Measurements from ENCODE around the gene DMP1. TPM values are rescaled to one million over a fixed set of nuclear protein-coding genes. Genes with fewer than 3 reads are reported as not detected.

DMP1 gene
- total and polyA plus RNA-seq, 8 donors = 0.07 to 0.09 (median 0.07) TPM; not detected in 5

DNA sequence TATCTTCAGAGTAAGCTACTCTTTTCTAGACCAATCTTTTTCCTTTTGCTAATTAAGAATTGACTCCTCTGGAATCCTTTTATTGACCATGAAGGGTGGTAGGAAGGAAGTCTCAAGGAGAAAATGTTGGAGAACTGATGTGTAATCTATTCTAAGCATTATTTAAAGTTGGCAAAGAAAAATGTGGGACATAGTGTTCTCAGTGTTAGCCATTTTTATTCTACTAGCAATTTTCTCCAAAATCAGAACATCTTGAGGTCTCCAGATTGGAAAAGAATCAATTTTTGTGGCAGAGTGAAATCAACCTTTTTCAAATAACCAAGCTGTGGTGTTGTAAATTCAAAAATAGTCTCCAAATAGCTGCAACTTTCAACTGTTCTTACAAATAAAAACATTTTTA is 18.4 kb upstream of the DMP1 start:
- H3K4me1 ChIP-seq = no peaks in the 10 kb centered on the region
- H3K4me3 ChIP-seq = no peak overlapping the region
- TF ChIP-seq, protein P1, sequence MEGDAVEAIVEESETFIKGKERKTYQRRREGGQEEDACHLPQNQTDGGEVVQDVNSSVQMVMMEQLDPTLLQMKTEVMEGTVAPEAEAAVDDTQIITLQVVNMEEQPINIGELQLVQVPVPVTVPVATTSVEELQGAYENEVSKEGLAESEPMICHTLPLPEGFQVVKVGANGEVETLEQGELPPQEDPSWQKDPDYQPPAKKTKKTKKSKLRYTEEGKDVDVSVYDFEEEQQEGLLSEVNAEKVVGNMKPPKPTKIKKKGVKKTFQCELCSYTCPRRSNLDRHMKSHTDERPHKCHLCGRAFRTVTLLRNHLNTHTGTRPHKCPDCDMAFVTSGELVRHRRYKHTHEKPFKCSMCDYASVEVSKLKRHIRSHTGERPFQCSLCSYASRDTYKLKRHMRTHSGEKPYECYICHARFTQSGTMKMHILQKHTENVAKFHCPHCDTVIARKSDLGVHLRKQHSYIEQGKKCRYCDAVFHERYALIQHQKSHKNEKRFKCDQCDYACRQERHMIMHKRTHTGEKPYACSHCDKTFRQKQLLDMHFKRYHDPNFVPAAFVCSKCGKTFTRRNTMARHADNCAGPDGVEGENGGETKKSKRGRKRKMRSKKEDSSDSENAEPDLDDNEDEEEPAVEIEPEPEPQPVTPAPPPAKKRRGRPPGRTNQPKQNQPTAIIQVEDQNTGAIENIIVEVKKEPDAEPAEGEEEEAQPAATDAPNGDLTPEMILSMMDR (IDR thresholded peaks at IDR 0.05) = no peak
- H3K9me3 ChIP-seq = no peaks in the 10 kb centered on the region
- no peaks in the 10 kb centered on the region for H3K36me3 ChIP-seq
- H3K27me3 ChIP-seq = no peaks in the 10 kb centered on the region
- no peak overlapping the region for H3K27ac ChIP-seq
- intact Hi-C loops (cut with DNase I) = no loop called here
- ATAC-seq (no peak), DNase-seq (no peak)

- Histone ChIP-seq H3K4me3 (no peak overlapping the region), H3K36me3 (no peaks in the 10 kb centered on the region), H3K4me1 (no peaks in the 10 kb centered on the region), H3K27me3 (no peaks in the 10 kb centered on the region), H3K27ac (no peak overlapping the region), H3K9me3 (no peaks in the 10 kb centered on the region)
- DNase-seq (no peak), ATAC-seq (no peak)
- intact Hi-C loops (cut with DNase I) = no loop called here
- TF ChIP-seq, protein P1 (IDR thresholded peaks at IDR 0.05) = no peak
Observed at GRCh38 chr4:87632469-87632868, 17.6 kb upstream of the DMP1 start.

GRCh38 chr4:87633243-87633642 is 16.8 kb upstream of the DMP1 start:
- H3K4me3 ChIP-seq = no peak overlapping the region
- H3K4me1 ChIP-seq = no peaks in the 10 kb centered on the region
- TF ChIP-seq, protein P1 (IDR thresholded peaks at IDR 0.05) = no peak
- ATAC-seq = no peak
- peak in 2 of 4 donors; percentile 51 to 69 for DNase-seq
- H3K27me3 ChIP-seq = no peaks in the 10 kb centered on the region
- no peaks in the 10 kb centered on the region for H3K36me3 ChIP-seq
- H3K27ac ChIP-seq = no peak overlapping the region
- H3K9me3 ChIP-seq = no peaks in the 10 kb centered on the region
- intact Hi-C loops (cut with DNase I) = no loop called here

GRCh38 chr4:87644286-87644685 is 5.8 kb upstream of the DMP1 start:
- H3K27ac ChIP-seq = no peak overlapping the region
- no peak overlapping the region for H3K4me3 ChIP-seq
- no peaks in the 10 kb centered on the region for H3K36me3 ChIP-seq
- no peaks in the 10 kb centered on the region for H3K4me1 ChIP-seq
- DNase-seq (no peak), ATAC-seq (no peak)
- H3K27me3 ChIP-seq = no peaks in the 10 kb centered on the region
- no peaks in the 10 kb centered on the region for H3K9me3 ChIP-seq
- TF ChIP-seq, protein P1 (IDR thresholded peaks at IDR 0.05) = no peak
- intact Hi-C loops (cut with DNase I) = no loop called here

- DNase-seq = no peak
- TF ChIP-seq, protein P1 (IDR thresholded peaks at IDR 0.05) = no peak
- intact Hi-C loops (cut with DNase I) = no loop called here
Observed at GRCh38 chr4:87650938-87651337, 858 bp downstream of the DMP1 start.

More at GRCh38 chr4:87650938-87651337, 858 bp downstream of the DMP1 start:
- Histone ChIP-seq H3K27ac (no peak overlapping the region), H3K4me1 (no peaks in the 10 kb centered on the region), H3K9me3 (no peaks in the 10 kb centered on the region), H3K4me3 (no peak overlapping the region), H3K36me3 (no peaks in the 10 kb centered on the region), H3K27me3 (no peaks in the 10 kb centered on the region)
- no peak for ATAC-seq
